GM12875 (cell line): ENCODE measurements around the gene TMEM121.
A peak's percentile ranks its signal among the peaks of the same experiment; 100 is the strongest.
"Not testable (repeated sequence)": the region's sequence is repeated elsewhere in the genome, so short reads cannot be mapped to it uniquely, and the experiment has no call there.

Experiments used
- H3K4me3 ChIP-seq: one replicate; pipeline ENCODE4 v1.5.1; 2011; ENCODE audit warnings: low read depth, low read length, control low read depth
- CTCF ChIP-seq: IDR thresholded peaks from 2 replicates; pipeline ENCODE4 v1.5.1; 2011; ENCODE audit warnings: low read depth, mild to moderate bottlenecking, control low read depth, inconsistent platforms, low read length, moderate library complexity, borderline replicate concordance; ENCODE audit not compliant: insufficient read depth

The TMEM121 gene

DNA sequence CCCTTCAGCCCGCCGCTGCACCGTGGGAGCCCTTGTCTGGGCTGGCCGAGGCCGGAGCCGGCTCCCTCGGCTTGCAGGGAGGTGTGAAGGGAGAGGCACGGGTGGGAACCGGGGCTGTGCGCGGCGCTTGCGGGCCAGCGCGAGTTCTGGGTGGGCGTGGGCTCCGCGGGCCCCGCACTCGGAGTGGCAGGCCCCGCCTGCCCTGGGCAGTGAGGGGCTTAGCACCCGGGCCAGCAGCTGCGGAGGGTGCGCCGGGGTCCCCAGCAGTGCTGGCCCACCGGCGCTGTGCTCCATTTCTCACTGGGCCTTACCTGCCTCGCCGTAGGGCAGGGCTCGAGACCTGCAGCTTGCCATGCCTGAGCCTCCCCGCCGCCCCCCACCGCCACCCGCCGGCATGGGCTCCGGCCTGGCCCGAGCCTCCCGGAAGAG is 21.4 kb downstream of the TMEM121 start:
- H3K4me3 ChIP-seq, result no peak overlapping the region

GRCh38 chr14:105549481-105549880 is 23.1 kb downstream of the TMEM121 start:
- no peak overlapping the region for H3K4me3 ChIP-seq
- TF ChIP-seq CTCF, result no peak

More for the DNA sequence above, 21.4 kb downstream of the TMEM121 start:
- TF ChIP-seq CTCF, result no peak

DNA sequence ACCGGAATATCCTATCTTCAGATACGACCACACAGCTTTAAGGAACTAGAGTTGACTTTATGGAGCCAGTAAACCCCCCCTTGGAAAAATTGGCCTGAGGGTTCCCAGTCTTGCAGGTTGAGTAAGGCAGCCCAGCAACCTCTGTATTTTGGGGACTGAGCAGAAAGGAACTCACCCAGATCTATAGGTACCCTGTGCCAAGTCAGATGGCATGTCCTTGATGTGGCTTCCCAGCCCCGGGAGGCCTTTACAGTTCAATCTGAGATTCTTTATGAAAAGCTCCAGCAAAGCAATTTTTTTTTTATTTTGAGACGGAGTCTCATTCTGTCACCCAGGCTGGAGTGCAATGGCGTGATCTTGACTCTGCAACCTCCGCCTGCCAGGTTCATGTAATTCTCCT is 27.6 kb downstream of the TMEM121 start:
- no peak overlapping the region for H3K4me3 ChIP-seq
- no peak for TF ChIP-seq CTCF

- H3K4me3 ChIP-seq, result no peak overlapping the region
- no peak for TF ChIP-seq CTCF
Observed at GRCh38 chr14:105554523-105554922, 28.1 kb downstream of the TMEM121 start.

- not testable (repeated sequence) for H3K4me3 ChIP-seq
Observed at GRCh38 chr14:105557671-105558070, 31.3 kb downstream of the TMEM121 start.

DNA sequence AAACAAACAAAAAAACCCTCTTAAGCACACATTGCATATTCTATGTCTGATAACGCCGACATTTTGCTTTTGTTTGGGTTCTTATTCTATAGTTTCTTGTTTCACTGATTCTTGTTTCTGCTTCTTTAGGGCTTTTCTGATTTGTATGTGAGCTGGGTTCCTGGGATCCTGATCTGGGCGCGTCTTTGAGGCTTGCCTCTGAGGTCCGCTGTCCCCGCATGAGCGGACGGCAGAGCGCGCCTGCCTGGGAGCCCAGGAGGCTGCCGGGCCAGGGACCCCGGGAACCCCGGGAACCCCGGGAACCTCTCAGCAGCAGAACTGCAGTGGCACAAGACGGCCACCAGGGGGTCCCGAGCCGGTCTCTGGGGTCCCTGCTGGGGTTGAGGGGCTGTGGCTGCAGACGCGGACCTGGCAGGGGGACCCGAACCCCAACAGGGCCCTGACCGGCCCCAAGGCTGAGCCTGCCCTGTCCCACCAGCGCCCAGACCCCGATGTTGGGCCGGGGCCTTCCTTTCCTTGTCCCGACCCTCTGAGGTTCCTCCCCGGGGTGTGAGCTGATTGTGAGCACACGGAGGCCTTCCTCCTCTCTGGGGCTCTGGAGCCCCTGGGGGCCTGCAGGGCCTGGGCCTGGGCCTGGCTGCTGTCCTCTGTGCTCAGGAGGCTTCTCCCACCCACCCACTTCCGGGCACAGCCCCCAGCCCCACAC is 32.2 kb downstream of the TMEM121 start:
- not testable (repeated sequence) for H3K4me3 ChIP-seq

GRCh38 chr14:105559384-105560047 is 33.1 kb downstream of the TMEM121 start:
- peak overlapping the region; percentile 41 for H3K4me3 ChIP-seq

More for the DNA sequence above, 32.2 kb downstream of the TMEM121 start:
- peak; percentile 26; the same call in 1 of the 2 replicates for TF ChIP-seq CTCF

DNA sequence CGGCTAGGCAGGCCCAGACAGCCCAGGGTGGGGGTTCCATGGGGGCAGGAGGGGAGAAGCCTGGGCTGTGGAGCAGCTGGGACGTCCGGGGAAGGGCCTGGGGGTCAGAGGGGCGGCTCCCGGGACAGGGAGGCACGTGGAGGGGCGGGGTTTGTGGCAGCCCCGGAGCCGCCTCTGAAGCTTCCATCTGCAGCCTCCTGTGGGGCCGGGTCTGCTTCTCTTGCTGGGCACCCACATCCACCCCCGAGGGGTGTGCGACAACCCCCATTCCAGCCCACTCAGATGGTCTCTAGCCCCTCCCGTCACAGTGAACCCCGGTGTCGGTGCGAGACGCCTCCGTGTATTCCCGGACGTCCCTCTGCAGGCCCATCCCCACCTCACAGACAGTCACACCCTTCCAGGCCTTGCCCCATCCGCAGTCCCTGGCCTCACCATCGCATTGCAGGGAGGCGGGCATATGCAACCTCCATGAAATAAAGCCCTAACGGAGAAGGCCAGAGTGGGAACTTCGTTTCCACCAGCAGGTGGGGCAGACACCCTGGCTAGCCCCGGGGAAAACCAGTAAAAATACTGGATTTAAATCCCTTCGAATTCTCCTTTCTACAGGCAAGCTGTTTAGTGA is 33.8 kb downstream of the TMEM121 start:
- H3K4me3 ChIP-seq, result not testable (repeated sequence)

- not testable (repeated sequence) for H3K4me3 ChIP-seq
Observed at GRCh38 chr14:105561345-105561744, 35.0 kb downstream of the TMEM121 start.
